ENCODE data around the gene DNAJA4. TPM values are rescaled to one million over a fixed set of nuclear protein-coding genes. Genes with fewer than 3 reads are reported as not detected.

DNAJA4 gene
- total and polyA plus RNA-seq, 10 donors: 6.0 to 51.7 (median 14.8) TPM

- peaks cover 0 to 13% (median 4%) of the 10 kb centered on the region in 7 donors for H3K27me3 ChIP-seq (replicated peaks in 1 of 7)
- 81 to 96% (median 87%) methylated on average over 5 of the region's 5 CpGs for WGBS, 5 donors
- no peak overlapping the region for H3K4me3 ChIP-seq
- no peaks in the 10 kb centered on the region for H3K36me3 ChIP-seq
- no peak overlapping the region for H3K27ac ChIP-seq
- intact Hi-C loops (cut with DNase I; ENCODE audit: low total_unique reads): no loop called here
- H3K4me1 ChIP-seq: peaks cover 0 to 8% (median 4%) of the 10 kb centered on the region in 6 donors
- H3K9me3 ChIP-seq: no peaks in the 10 kb centered on the region
- no peak for DNase-seq
- TF ChIP-seq CTCF (IDR thresholded peaks at IDR 0.05 in 8 of 11, conservative IDR thresholded peaks at IDR 0.05 in 3 of 11) (no peak), POLR2AphosphoS5 (IDR thresholded peaks at IDR 0.05) (no peak), POLR2A (IDR thresholded peaks at IDR 0.05) (no peak)
Measured at GRCh38 chr15:78312957-78313356, 48.6 kb downstream of the DNAJA4 start.

GRCh38 chr15:78313383-78313782 is 49.0 kb downstream of the DNAJA4 start:
- no peaks in the 10 kb centered on the region for H3K36me3 ChIP-seq
- H3K4me3 ChIP-seq: no peak overlapping the region
- H3K27ac ChIP-seq: no peak overlapping the region
- WGBS, 5 donors: 73 to 84% (median 78%) methylated on average over 7 to 8 of the region's 8 CpGs
- TF ChIP-seq POLR2AphosphoS5 (IDR thresholded peaks at IDR 0.05) (no peak), CTCF (IDR thresholded peaks at IDR 0.05 in 8 of 11, conservative IDR thresholded peaks at IDR 0.05 in 3 of 11) (no peak), POLR2A (IDR thresholded peaks at IDR 0.05) (no peak)
- peaks cover 0 to 9% (median 0%) of the 10 kb centered on the region in 7 donors for H3K27me3 ChIP-seq (replicated peaks in 1 of 7)
- intact Hi-C loops (cut with DNase I; ENCODE audit: low total_unique reads): no loop called here
- no peaks in the 10 kb centered on the region for H3K9me3 ChIP-seq
- no peak for DNase-seq
- peaks cover 0 to 4% (median 3%) of the 10 kb centered on the region in 6 donors for H3K4me1 ChIP-seq

- Histone ChIP-seq H3K4me1 (no peaks in the 10 kb centered on the region), H3K4me3 (no peak overlapping the region), H3K36me3 (no peaks in the 10 kb centered on the region), H3K9me3 (no peaks in the 10 kb centered on the region), H3K27me3 (replicated peaks in 1 of 7) (peaks cover 0 to under 1% (median 0%) of the 10 kb centered on the region in 7 donors), H3K27ac (no peak overlapping the region)
- TF ChIP-seq POLR2A (IDR thresholded peaks at IDR 0.05): no peak
- no peak for TF ChIP-seq CTCF (IDR thresholded peaks at IDR 0.05 in 8 of 11, conservative IDR thresholded peaks at IDR 0.05 in 3 of 11)
- no peak for TF ChIP-seq POLR2AphosphoS5 (IDR thresholded peaks at IDR 0.05)
- DNase-seq: no peak
- intact Hi-C loops (cut with DNase I; ENCODE audit: low total_unique reads): no loop called here
- 72 to 95% (median 86%) methylated on average over 7 of the region's 7 CpGs for WGBS, 5 donors
Measured at GRCh38 chr15:78314181-78314581, 49.8 kb downstream of the DNAJA4 start.

GRCh38 chr15:78315686-78316282 is 51.4 kb downstream of the DNAJA4 start:
- no peaks in the 10 kb centered on the region for H3K4me1 ChIP-seq
- WGBS, 5 donors: 68 to 87% (median 71%) methylated on average over 6 to 7 of the region's 7 CpGs
- no peaks in the 10 kb centered on the region for H3K9me3 ChIP-seq
- no peaks in the 10 kb centered on the region for H3K36me3 ChIP-seq
- no peak for DNase-seq
- no peak overlapping the region for H3K27ac ChIP-seq
- no peaks in the 10 kb centered on the region for H3K27me3 ChIP-seq (replicated peaks in 1 of 7)
- no peak overlapping the region for H3K4me3 ChIP-seq
- no peak for TF ChIP-seq CTCF (IDR thresholded peaks at IDR 0.05 in 8 of 11, conservative IDR thresholded peaks at IDR 0.05 in 3 of 11)
- TF ChIP-seq POLR2A (IDR thresholded peaks at IDR 0.05): no peak
- TF ChIP-seq POLR2AphosphoS5 (IDR thresholded peaks at IDR 0.05): no peak
- intact Hi-C loops (cut with DNase I; ENCODE audit: low total_unique reads): no loop called here
